Measurements from ENCODE around the gene CCDC90B. TPM values are rescaled to one million over a fixed set of nuclear protein-coding genes. Genes with fewer than 3 reads are reported as not detected.

Gene CCDC90B
- total RNA-seq, 4 donors from 2014 or later: 20.6 to 34.1 (median 25.2) TPM

- H3K4me1 ChIP-seq: no peaks in the 10 kb centered on the region
- H3K27ac ChIP-seq: no peak overlapping the region
- 94% methylated on average over 6 of the region's 6 CpGs for whole genome bisulfite sequencing
- no peak for DNase-seq (ENCODE audit: low spot score in 2 of 2)
- H3K9me3 ChIP-seq: no peaks in the 10 kb centered on the region
- TF ChIP-seq EP300 (IDR thresholded peaks at IDR 0.05) (no peak), POLR2A (IDR thresholded peaks at IDR 0.05) (no peak), CTCF (IDR thresholded peaks at IDR 0.05) (no peak), POLR2AphosphoS5 (IDR thresholded peaks at IDR 0.05) (no peak)
- no peaks in the 10 kb centered on the region for H3K27me3 ChIP-seq
- no peak overlapping the region for H3K4me3 ChIP-seq
- H3K36me3 ChIP-seq: no peaks in the 10 kb centered on the region
Observed at GRCh38 chr11:83299681-83300080, 13.5 kb upstream of the CCDC90B start.

GRCh38 chr11:83294208-83294607 is 8.0 kb upstream of the CCDC90B start:
- Histone ChIP-seq H3K9me3 (no peaks in the 10 kb centered on the region), H3K4me1 (no peaks in the 10 kb centered on the region), H3K4me3 (no peak overlapping the region), H3K27me3 (no peaks in the 10 kb centered on the region), H3K36me3 (no peaks in the 10 kb centered on the region), H3K27ac (no peak overlapping the region)
- no peak for DNase-seq (ENCODE audit: low spot score in 2 of 2)
- 91% methylated on average over 4 of the region's 4 CpGs for WGBS
- TF ChIP-seq POLR2AphosphoS5 (IDR thresholded peaks at IDR 0.05) (no peak), EP300 (IDR thresholded peaks at IDR 0.05) (no peak), POLR2A (IDR thresholded peaks at IDR 0.05) (no peak), CTCF (IDR thresholded peaks at IDR 0.05) (no peak)

GRCh38 chr11:83293457-83293774 is 7.2 kb upstream of the CCDC90B start:
- 81% methylated on average over 4 of the region's 4 CpGs for WGBS
- no peak for TF ChIP-seq POLR2AphosphoS5 (IDR thresholded peaks at IDR 0.05)
- TF ChIP-seq POLR2A (IDR thresholded peaks at IDR 0.05): no peak
- TF ChIP-seq CTCF (IDR thresholded peaks at IDR 0.05): no peak
- TF ChIP-seq EP300 (IDR thresholded peaks at IDR 0.05): no peak

GRCh38 chr11:83292709-83293456 is 6.7 kb upstream of the CCDC90B start:
- no peaks in the 10 kb centered on the region for H3K9me3 ChIP-seq
- H3K27ac ChIP-seq: no peak overlapping the region
- H3K36me3 ChIP-seq: no peaks in the 10 kb centered on the region
- H3K4me1 ChIP-seq: no peaks in the 10 kb centered on the region
- TF ChIP-seq CTCF (IDR thresholded peaks at IDR 0.05) (peak in 1 of 2 donors; percentile 60), POLR2AphosphoS5 (IDR thresholded peaks at IDR 0.05) (no peak)
- WGBS: 44% methylated on average over 7 of the region's 7 CpGs
- no peak overlapping the region for H3K4me3 ChIP-seq
- DNase-seq (ENCODE audit: low spot score in 2 of 2): no peak
- no peaks in the 10 kb centered on the region for H3K27me3 ChIP-seq

More at GRCh38 chr11:83293457-83293774, 7.2 kb upstream of the CCDC90B start:
- no peak overlapping the region for H3K4me3 ChIP-seq
- no peaks in the 10 kb centered on the region for H3K4me1 ChIP-seq
- no peak for DNase-seq (ENCODE audit: low spot score in 2 of 2)
- no peaks in the 10 kb centered on the region for H3K36me3 ChIP-seq
- H3K27ac ChIP-seq: no peak overlapping the region
- no peaks in the 10 kb centered on the region for H3K9me3 ChIP-seq
- H3K27me3 ChIP-seq: no peaks in the 10 kb centered on the region

- 93% methylated on average over 6 of the region's 6 CpGs for WGBS
- H3K27ac ChIP-seq: no peak overlapping the region
- DNase-seq (ENCODE audit: low spot score in 2 of 2): no peak
- TF ChIP-seq EP300 (IDR thresholded peaks at IDR 0.05) (no peak), POLR2AphosphoS5 (IDR thresholded peaks at IDR 0.05) (no peak), CTCF (IDR thresholded peaks at IDR 0.05) (no peak), POLR2A (IDR thresholded peaks at IDR 0.05) (no peak)
- H3K9me3 ChIP-seq: no peaks in the 10 kb centered on the region
- no peak overlapping the region for H3K4me3 ChIP-seq
- H3K4me1 ChIP-seq: peaks cover 26% of the 10 kb centered on the region
- H3K36me3 ChIP-seq: no peaks in the 10 kb centered on the region
- no peaks in the 10 kb centered on the region for H3K27me3 ChIP-seq
Observed at GRCh38 chr11:83287631-83288030, 1.5 kb upstream of the CCDC90B start.
